Astrocyte of the spinal cord (primary cell): ENCODE data around the gene GJB3.
"Not testable (repeated sequence)": the region's sequence is repeated elsewhere in the genome, so short reads cannot be mapped to it uniquely, and the experiment has no call there.

Source experiments
- DNase-seq: peaks from one replicate; pipeline ENCODE4 v3.0.0; 2011; ENCODE audit warnings: low read depth, low spot score
- H3K4me3 ChIP-seq: 2 replicates; pipeline ENCODE4 v1.5.1; 2011; ENCODE audit warnings: low read depth, mild to moderate bottlenecking, low read length, moderate library complexity
- CTCF ChIP-seq: IDR thresholded peaks from 2 replicates; pipeline ENCODE4 v1.5.1; 2012; ENCODE audit warnings: low read depth, mild to moderate bottlenecking, low read length, inconsistent platforms
- in situ Hi-C: cut with HindIII; loops from 2 replicates; pipeline ENCODE4 v1.10.0; 2017; ENCODE audit warnings: low sequenced_read_pairs

GJB3 gene

GRCh38 chr1:34781071-34781843 lies at the start of gene GJB3:
TSS of gene GJB3 (plus strand) at chr1:34781214. CDS start at chr1:34784763, 3,549 bp downstream.
- no peak for TF ChIP-seq CTCF
- in situ Hi-C loops: no loop called here
- H3K4me3 ChIP-seq: no peak within 1 kb of the TSS
- no peak for DNase-seq

GRCh38 chr1:34732831-34733230 lies 48.2 kb upstream of the GJB3 start:
- in situ Hi-C loops, DNase-seq, H3K4me3 ChIP-seq: not testable (repeated sequence)

GRCh38 chr1:34736692-34737091 lies 44.3 kb upstream of the GJB3 start:
- DNase-seq: no peak
- H3K4me3 ChIP-seq: no peak overlapping the region
- in situ Hi-C loops: no loop called here
- no peak for TF ChIP-seq CTCF

- H3K4me3 ChIP-seq, DNase-seq, in situ Hi-C loops: not testable (repeated sequence)
Observed at GRCh38 chr1:34737236-34737635, 43.8 kb upstream of the GJB3 start.

GRCh38 chr1:34739613-34740012 lies 41.4 kb upstream of the GJB3 start:
- in situ Hi-C loops: no loop called here
- no peak for TF ChIP-seq CTCF
- no peak overlapping the region for H3K4me3 ChIP-seq
- DNase-seq: no peak

- peak; percentile 1 for DNase-seq
- in situ Hi-C loops: no loop called here
- TF ChIP-seq CTCF: no peak
- no peak overlapping the region for H3K4me3 ChIP-seq
Observed at GRCh38 chr1:34740161-34740868, 40.7 kb upstream of the GJB3 start.

- DNase-seq: peak; percentile 61
- in situ Hi-C loops: no loop called here
- peak; percentile 99 for TF ChIP-seq CTCF
- H3K4me3 ChIP-seq: no peak overlapping the region
Observed at GRCh38 chr1:34742667-34743270, 38.2 kb upstream of the GJB3 start.
